ENCODE measurements around the gene RUNX2. TPM values are rescaled to one million over a fixed set of nuclear protein-coding genes. Genes with fewer than 3 reads are reported as not detected.
"Not testable (repeated sequence)": the region's sequence is repeated elsewhere in the genome, so short reads cannot be mapped to it uniquely, and the experiment has no call there.

The RUNX2 gene
- total RNA-seq, 6 experiments from 2014 or later, result 7.4 to 12.7 (median 10.8) TPM

- H3K9me3 Mint-ChIP-seq, result no peaks in the 10 kb centered on the region
- H3K36me3 Mint-ChIP-seq (ENCODE audit: low read depth), result no peaks in the 10 kb centered on the region
- H3K27ac Mint-ChIP-seq, result peak overlapping the region; percentile 80
- peaks cover 40% of the 10 kb centered on the region for H3K4me1 Mint-ChIP-seq (ENCODE audit: low read depth)
- DNase-seq, result no peak
- H3K4me3 Mint-ChIP-seq, result peak overlapping the region; percentile 89
- peaks cover 5% of the 10 kb centered on the region; the same call in 1 of the 2 replicates for H3K27me3 Mint-ChIP-seq (ENCODE audit: insufficient read depth)
- TF ChIP-seq CTCF (IDR thresholded peaks at IDR 0.05), result no peak
These were observed 228.7 kb downstream of the RUNX2 start for GRCh38 chr6:45556828-45557227.

- peaks cover 40% of the 10 kb centered on the region for H3K4me1 Mint-ChIP-seq (ENCODE audit: low read depth)
- no peak for TF ChIP-seq CTCF (IDR thresholded peaks at IDR 0.05)
- peaks cover 5% of the 10 kb centered on the region; the same call in 1 of the 2 replicates for H3K27me3 Mint-ChIP-seq (ENCODE audit: insufficient read depth)
- H3K9me3 Mint-ChIP-seq, result no peaks in the 10 kb centered on the region
- peak overlapping the region; percentile 80; the same call in 1 of the 2 replicates for H3K27ac Mint-ChIP-seq
- no peak for DNase-seq
- H3K4me3 Mint-ChIP-seq, result peak overlapping the region; percentile 89; the same call in 1 of the 2 replicates
- H3K36me3 Mint-ChIP-seq (ENCODE audit: low read depth), result no peaks in the 10 kb centered on the region
These were observed 229.3 kb downstream of the RUNX2 start for GRCh38 chr6:45557454-45557853.

- Mint-ChIP-seq H3K4me3 (no peak overlapping the region), H3K4me1 (ENCODE audit: low read depth) (peaks cover 37% of the 10 kb centered on the region), H3K27ac (no peak overlapping the region), H3K36me3 (ENCODE audit: low read depth) (no peaks in the 10 kb centered on the region), H3K27me3 (ENCODE audit: insufficient read depth) (peaks cover 3% of the 10 kb centered on the region; the same call in 1 of the 2 replicates), H3K9me3 (no peaks in the 10 kb centered on the region)
- no peak for DNase-seq
- no peak for TF ChIP-seq CTCF (IDR thresholded peaks at IDR 0.05)
These were observed 230.7 kb downstream of the RUNX2 start for GRCh38 chr6:45558858-45559257.

GRCh38 chr6:45560321-45560820 lies 232.2 kb downstream of the RUNX2 start:
- not testable (repeated sequence) for H3K9me3 Mint-ChIP-seq; H3K36me3 Mint-ChIP-seq (ENCODE audit: low read depth); H3K4me3 Mint-ChIP-seq; H3K27ac Mint-ChIP-seq; DNase-seq; H3K27me3 Mint-ChIP-seq (ENCODE audit: insufficient read depth)
- peaks cover 22% of the 10 kb centered on the region for H3K4me1 Mint-ChIP-seq (ENCODE audit: low read depth)

- no peak overlapping the region for H3K27ac Mint-ChIP-seq
- no peaks in the 10 kb centered on the region for H3K9me3 Mint-ChIP-seq
- no peaks in the 10 kb centered on the region; the same call in 1 of the 2 replicates for H3K36me3 Mint-ChIP-seq (ENCODE audit: low read depth)
- no peak for TF ChIP-seq CTCF (IDR thresholded peaks at IDR 0.05)
- no peak overlapping the region for H3K4me3 Mint-ChIP-seq
- peaks cover 2% of the 10 kb centered on the region; the same call in 1 of the 2 replicates for H3K27me3 Mint-ChIP-seq (ENCODE audit: insufficient read depth)
- H3K4me1 Mint-ChIP-seq (ENCODE audit: low read depth), result peaks cover 4% of the 10 kb centered on the region
- DNase-seq, result no peak
These were observed 234.0 kb downstream of the RUNX2 start for GRCh38 chr6:45562171-45562570.

GRCh38 chr6:45563041-45563440 lies 234.9 kb downstream of the RUNX2 start:
- no peak overlapping the region for H3K27ac Mint-ChIP-seq
- DNase-seq, result no peak
- no peak for TF ChIP-seq CTCF (IDR thresholded peaks at IDR 0.05)

More at GRCh38 chr6:45563041-45563440, 234.9 kb downstream of the RUNX2 start:
- Mint-ChIP-seq H3K4me1 (ENCODE audit: low read depth) (no peaks in the 10 kb centered on the region), H3K4me3 (no peak overlapping the region), H3K27me3 (ENCODE audit: insufficient read depth) (peaks cover 2% of the 10 kb centered on the region; the same call in 1 of the 2 replicates), H3K36me3 (ENCODE audit: low read depth) (no peaks in the 10 kb centered on the region; the same call in 1 of the 2 replicates), H3K9me3 (no peaks in the 10 kb centered on the region)

Data from HFFc6 (cell line).